Nucleus accumbens (tissue), 56 donors: ENCODE results near the gene HAUS1.
"Not testable (repeated sequence)": the region's sequence is repeated elsewhere in the genome, so short reads cannot be mapped to it uniquely, and the experiment has no call there.

Experiments used
- DNase-seq, 56 donors: peaks; one replicate each; lab custom pipeline; 2025; lab: John Stamatoyannopoulos, UW

The HAUS1 gene

DNA sequence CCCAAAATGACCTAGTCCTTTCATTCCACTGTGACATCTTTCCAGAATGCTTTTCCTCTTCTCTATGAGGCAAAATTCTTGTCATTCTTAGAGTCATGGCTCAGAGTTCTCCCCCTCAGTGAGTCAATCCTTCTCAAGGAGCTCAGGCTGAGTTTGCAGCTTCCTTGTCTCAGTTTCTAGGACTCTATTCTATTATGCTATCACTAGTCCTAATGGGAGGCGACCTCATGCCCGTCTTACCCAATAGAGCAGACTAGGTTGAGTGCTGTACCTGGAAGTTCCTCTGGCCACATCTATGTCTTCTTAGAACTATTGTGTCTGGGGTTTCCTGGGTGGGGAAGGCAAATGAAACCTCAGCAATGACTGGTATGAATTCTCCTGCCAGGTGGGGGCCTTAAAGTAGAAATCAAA is 51.5 kb downstream of the HAUS1 start:
- peak in 1 of 56 donors; percentile 4 for DNase-seq

DNA sequence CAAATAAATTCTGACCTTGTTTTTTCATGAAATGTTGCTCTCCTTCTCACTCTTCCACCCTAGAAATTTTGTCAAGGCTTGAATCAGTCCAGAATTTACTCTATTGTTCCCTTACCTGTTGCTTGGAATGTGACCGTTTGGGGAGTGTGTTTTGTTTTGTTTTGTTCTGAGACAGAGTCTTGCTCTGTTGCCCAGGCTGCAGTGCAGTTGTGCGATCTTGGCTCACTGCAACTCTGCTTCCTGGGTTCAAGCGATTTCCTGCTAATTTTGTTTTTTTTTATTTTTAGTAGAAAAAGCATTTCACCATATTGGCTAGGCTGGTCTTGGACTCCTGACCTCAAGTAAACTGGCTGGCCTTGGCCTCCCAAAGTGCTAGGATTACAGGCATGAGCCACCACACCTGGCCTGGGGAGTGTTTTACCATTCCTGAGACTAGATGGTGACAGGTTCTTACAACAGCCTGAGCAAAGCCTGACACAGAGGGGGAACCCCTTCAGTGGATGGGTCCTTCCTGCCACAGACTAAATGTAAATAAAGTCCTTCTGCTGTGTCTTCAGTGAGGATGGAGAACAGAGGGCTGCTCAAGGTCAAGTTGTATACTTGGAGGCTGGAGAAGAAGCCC is 52.0 kb downstream of the HAUS1 start:
- no peak for DNase-seq

DNA sequence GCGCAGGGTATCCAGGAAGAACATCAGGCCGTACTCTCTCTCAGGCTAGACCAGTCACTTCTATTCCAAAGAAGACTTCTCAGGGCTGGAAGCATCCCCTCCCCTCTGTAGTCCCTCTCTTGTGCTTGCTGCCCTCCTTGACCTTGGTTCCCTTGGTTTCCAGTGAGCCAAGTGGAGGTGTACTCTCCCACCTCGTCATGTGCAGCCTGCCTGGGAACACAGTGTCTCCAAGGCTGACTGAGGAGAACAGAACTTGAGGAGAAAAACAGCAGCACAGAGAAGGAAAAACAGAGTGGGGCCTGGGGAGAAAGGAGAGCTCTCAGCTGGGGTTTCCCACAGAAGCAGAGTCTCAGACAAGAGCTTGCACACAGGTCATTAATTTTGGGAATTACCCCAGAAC is 52.7 kb downstream of the HAUS1 start:
- peak in 9 of 56 donors; percentile 5 to 49 (median 24) for DNase-seq

DNA sequence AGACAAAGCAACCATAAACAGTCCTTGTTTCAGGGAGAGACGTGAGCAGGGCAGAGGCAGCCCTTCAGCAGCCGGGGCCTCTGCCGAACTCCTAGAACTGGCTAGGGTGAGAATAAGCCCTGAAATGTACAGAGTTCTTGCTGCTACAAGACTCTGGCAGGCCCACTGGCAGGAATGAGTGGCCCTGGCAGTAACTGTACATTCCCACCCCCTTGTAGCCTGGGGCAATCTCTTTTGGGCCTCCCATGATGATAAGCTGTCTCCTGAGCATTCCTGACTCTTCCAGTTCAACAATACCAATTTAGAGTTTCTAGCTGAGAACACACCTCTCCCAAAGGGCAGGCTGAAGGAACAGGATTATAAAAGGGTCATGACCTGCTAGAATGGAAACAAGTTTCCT is 54.3 kb downstream of the HAUS1 start:
- DNase-seq = no peak

DNA sequence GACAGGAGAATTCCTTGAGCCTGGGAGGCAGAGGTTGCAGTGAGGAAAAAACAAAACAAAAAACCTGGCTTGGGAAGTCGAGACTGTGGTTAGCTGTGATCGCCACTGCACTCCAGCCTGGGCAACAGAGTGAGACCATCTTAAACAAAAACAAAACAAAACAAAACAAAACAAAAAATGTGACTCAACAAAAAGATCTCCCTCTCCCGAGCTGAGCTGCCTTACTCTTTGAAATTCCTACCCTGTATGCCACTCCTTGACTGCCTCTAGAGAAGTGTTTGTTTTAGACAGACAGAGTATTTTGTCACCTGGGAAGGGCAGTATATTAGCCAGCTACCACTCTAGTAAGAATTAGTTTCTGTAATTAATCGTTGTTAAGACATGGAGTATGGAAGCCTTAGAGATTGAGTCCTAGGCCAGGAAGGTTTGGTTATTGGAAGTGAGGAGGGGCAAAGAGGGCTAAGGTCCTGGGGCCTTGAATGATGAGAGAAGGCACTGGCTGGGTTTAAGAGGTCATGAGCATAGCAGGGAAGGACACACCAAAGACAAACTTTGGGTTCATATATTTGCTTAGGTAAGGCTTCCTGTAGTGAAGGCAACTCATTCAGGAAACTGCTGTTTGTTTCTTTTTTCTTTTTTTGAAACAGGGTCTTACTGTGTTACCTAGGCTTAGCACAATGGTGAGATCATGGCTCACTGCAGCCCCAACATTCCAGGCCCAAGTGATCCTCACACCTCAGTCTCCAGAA is 56.0 kb downstream of the HAUS1 start:
- no peak for DNase-seq

GRCh38 chr18:46160840-46161239 is 56.7 kb downstream of the HAUS1 start:
- DNase-seq = not testable (repeated sequence)

GRCh38 chr18:46161703-46162396 is 57.7 kb downstream of the HAUS1 start:
- DNase-seq = no peak

DNA sequence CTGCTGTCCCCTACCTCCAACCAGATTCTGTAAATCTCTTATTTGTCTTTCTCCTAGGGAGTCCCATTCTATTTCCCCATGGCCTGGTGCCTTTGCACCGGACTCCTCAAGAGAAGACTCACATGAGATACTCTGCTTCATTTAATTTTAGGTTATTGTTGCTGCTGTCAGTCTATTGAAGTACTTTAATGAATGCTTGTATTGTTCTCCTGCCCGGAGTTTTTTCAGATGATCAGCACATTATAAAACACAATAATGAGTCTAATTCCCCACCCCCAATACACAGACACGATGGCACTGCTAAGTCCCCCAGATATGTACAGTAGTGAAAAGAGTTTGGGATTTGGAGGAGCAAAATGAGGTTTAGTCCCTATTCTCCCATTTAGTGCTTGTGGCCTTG is 58.9 kb downstream of the HAUS1 start:
- no peak for DNase-seq

GRCh38 chr18:46163941-46164499 is 59.8 kb downstream of the HAUS1 start:
- no peak for DNase-seq

GRCh38 chr18:46164502-46164901 is 60.3 kb downstream of the HAUS1 start:
- not testable (repeated sequence) for DNase-seq

DNA sequence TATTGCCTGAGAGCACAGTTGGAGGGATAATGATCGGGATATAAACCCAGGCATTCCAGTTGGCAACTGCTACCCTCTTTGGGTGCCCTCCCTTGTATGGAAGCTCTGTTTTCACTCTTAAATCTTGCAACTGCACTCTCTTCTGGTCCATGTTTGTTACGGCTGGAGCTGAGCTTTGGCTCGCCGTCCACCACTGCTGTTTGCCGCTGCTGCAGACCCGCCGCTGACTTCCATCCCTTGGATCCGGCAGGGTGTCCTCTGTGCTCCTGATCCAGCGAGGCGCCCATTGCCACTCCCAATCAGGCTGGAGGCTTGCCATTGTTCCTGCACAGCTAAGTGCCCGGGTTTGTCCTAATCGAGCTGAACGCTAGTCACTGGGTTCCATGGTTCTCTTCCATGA is 60.7 kb downstream of the HAUS1 start:
- no peak for DNase-seq

GRCh38 chr18:46166261-46166970 is 62.2 kb downstream of the HAUS1 start:
- DNase-seq = no peak

GRCh38 chr18:46167971-46168370 is 63.8 kb downstream of the HAUS1 start:
- peak in 2 of 56 donors; percentile 1 to 9 for DNase-seq

DNA sequence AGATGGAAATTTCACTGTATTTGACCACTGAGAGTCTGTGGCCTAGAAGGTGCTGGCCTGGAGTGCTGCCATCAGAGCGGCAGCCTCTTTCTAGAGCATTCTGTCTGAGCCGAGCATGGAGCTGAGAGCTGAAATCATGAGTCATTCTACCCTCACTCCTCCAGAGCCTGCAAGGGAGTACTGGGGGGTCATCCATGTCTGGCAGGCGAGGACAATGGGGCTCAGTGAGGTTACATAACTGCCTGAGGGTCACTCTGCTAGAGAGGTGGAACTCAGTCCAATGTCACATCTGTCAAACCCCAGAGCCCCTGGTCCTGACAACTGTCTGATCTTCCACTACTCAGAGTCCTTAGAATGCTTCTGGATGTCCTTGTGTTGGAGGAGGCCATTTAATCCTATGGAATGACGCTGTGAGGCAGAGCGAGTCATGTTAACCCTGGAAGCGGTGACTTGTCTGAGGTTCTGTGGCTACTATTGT is 65.3 kb downstream of the HAUS1 start:
- peak in 3 of 56 donors; percentile 2 to 32 (median 16) for DNase-seq

DNA sequence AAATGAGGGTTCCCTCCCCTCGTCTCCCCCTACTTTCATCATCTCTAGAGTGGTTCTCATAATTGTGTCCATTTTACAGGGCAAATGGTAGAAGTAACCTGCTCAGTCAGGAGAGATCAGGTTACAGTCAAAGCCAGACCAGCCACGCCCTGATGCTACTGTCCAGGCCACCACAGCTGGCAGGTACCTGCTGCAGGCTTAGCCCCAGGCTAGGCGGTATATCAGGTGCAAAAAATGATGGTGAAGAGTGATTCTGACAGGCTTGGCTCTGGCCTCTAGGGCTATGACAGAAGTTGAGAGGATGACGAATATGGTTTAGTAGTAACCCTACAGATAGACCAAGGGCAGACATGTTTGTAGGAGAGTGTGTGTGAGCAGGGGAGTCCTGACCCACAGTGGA is 67.1 kb downstream of the HAUS1 start:
- no peak for DNase-seq

- DNase-seq = peak in 55 of 56 donors; percentile 58 to 95 (median 86)
Observed at GRCh38 chr18:46173393-46174341, 69.5 kb downstream of the HAUS1 start.

DNA sequence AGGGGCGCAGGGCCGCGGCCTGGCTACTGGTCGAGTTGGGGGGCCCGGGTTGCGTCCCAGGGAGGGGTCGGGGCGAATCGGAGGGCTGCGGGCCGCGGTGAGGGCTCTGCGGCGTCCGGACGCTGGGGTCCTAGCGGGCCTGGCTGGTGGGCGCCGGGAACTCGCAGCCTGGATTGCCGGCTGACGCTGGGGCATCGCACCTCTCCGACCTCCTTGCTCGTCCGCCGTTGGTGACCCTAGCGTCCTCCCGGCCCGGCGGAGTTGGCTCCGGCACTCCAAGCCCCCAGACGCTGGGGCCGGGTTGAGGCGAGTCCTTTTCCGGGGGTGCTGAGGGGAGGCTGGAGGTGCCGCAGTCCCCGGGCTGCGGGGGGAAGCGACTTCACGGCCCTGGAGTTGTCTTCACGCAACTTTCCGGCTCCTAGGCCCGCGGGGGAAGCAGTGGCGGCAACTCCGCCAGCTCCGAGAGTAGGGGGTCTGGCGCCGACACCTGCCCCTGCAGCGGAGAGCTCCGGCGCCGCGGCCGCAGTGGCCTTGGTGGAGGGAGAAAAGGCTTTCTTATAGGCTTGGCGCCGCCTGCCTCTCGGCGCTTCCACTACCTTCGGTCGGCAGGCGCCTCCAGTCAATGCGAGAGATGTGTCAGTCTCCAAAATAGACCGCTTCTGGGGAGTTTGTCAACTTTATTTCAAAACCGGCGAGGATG is 70.3 kb downstream of the HAUS1 start:
- DNase-seq = peak in 16 of 56 donors; percentile 4 to 48 (median 32)

DNA sequence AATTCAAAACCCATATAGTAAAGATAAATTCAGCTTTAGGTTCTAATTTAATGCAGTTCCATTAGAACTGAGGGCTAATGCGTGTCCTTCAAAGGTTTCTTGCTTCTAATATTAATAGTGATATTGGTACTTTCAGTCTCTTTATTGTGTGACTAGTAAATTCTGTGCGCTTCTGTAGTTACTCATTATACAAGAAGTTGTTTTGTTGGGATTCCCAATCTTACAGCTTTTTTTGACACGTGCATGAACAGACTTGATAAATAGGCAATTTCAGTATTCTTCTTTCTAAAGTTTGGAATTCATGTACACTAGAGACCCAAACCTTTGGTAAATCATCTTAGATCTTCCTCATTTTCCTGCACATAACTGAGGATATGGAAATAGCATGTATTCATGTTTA is 71.8 kb downstream of the HAUS1 start:
- DNase-seq = no peak
